T-helper 1 cell (primary cell): ENCODE results near the gene NECTIN2.
"Not testable (repeated sequence)": the region's sequence is repeated elsewhere in the genome, so short reads cannot be mapped to it uniquely, and the experiment has no call there.

ENCODE experiments used
- DNase-seq, 5 donors: peaks; one replicate each; pipeline ENCODE4 v3.0.0-alpha.2; 2012 to 2020

NECTIN2 gene

DNA sequence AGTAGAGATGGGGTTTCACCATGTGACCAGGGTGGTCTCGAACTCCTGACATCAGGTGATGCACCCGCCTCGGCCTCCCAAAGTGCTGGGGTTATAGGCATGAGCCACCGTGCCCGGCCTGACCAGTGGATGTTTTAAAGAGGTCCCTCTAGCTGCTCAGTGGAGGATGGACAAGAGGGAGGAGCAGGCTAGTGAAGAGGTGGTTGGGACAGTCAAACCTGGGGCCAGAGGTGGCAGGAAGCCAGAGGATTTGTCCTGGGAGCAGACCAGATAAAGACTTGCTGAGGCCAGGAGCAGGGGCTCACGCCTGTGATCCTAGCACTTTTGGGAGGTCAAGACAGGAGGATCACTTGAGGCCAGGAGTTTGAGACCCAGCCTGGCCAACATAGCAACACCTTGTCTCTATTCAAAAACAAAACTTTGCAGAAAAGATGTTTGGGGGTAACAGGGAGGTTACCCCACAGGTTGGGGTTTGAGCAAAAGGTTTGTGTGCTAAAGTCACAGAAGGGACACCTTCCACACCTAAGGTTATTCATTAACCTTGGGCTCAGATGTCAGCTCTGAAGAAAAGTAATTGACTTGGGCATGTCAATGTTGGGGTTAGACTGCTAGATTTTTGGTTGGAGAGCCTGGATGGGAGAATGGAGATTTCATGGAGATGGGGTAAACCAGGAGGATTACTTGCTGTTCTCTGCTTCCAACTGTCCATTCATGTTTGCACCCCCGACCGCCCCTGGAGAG, 28.2 kb upstream of the NECTIN2 start:
- DNase-seq = no peak

DNA sequence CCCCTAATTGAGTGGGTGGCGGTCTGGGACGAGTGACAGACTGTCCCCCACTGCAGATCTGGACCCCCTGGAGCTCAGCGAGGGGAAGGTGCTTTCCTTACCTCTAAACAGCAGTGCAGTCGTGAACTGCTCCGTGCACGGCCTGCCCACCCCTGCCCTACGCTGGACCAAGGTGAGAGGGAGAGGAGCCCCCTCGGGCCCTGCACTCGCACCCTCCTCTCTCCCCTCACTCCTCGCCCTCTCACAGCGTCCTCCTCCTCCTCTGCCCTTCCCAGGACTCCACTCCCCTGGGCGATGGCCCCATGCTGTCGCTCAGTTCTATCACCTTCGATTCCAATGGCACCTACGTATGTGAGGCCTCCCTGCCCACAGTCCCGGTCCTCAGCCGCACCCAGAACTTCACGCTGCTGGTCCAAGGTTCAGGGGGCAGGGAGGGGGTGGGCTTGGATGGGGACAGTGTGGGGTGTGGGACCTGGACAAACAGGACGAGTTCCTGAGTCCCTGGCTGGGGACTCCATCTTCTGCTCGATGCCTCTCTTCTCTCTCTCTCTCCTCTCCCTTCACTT, 27.5 kb upstream of the NECTIN2 start:
- no peak for DNase-seq

DNA sequence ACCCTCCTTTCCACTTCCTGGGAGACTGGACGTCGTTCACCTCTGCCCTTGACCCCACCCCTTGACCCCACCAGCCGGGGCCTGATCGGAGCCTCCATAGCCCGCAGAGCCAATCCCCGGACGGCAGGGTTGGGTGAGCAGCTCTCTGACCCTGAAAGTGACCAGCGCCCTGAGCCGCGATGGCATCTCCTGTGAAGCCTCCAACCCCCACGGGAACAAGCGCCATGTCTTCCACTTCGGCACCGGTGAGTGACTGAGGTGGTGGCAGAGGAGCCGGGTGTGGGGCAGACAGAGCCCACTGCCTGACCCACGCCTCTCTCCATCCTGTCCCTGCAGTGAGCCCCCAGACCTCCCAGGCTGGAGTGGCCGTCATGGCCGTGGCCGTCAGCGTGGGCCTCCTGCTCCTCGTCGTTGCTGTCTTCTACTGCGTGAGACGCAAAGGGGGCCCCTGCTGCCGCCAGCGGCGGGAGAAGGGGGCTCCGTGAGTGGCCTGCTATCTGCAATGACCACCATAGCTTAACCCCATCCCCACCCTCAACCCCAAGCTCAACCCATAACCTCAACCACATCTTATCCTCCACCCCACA, 26.8 kb upstream of the NECTIN2 start:
- no peak for DNase-seq

DNA sequence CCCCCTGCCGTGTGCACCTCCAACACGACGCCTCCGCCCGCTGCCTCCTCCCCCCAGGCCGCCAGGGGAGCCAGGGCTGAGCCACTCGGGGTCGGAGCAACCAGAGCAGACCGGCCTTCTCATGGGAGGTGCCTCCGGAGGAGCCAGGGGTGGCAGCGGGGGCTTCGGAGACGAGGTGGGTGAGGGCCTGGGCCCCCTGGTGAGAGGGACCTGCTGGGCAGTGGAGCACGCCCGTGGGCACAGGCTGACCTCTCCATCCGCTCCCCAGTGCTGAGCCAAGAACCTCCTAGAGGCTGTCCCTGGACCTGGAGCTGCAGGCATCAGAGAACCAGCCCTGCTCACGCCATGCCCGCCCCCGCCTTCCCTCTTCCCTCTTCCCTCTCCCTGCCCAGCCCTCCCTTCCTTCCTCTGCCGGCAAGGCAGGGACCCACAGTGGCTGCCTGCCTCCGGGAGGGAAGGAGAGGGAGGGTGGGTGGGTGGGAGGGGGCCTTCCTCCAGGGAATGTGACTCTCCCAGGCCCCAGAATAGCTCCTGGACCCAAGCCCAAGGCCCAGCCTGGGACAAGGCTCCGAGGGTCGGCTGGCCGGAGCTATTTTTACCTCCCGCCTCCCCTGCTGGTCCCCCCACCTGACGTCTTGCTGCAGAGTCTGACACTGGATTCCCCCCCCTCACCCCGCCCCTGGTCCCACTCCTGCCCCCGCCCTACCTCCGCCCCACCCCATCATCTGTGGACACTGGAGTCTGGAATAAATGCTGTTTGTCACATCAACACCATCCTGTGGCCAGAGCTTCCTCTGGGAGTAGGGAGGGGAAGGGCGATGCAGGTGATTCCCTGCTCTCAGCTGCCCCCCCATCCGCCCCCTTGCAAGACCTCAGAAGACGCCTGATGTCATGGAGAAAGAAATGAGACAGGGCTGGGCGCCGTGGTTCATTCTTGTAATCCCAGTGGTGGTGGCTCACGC, 25.2 kb upstream of the NECTIN2 start:
- DNase-seq = no peak

DNA sequence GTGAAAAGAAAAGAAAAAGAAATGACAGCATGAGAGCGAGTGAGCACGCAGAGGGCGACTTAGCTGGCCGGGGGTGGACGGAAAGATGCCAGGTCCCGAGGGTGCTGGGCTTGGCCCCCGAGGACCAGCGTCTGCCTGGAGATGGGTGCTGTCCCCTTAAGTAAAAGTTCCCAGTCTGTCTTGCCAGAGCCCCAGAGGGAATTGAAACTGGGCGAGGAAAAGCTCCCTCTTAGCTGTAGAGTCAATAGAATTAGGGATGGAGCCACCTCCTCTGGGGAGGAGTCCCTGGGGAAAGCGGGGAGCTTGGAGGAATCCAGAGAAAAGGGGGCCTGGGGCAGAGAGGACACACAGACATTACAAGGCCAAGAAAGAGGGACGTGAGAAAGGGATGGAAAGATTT, 23.9 kb upstream of the NECTIN2 start:
- DNase-seq = no peak

DNA sequence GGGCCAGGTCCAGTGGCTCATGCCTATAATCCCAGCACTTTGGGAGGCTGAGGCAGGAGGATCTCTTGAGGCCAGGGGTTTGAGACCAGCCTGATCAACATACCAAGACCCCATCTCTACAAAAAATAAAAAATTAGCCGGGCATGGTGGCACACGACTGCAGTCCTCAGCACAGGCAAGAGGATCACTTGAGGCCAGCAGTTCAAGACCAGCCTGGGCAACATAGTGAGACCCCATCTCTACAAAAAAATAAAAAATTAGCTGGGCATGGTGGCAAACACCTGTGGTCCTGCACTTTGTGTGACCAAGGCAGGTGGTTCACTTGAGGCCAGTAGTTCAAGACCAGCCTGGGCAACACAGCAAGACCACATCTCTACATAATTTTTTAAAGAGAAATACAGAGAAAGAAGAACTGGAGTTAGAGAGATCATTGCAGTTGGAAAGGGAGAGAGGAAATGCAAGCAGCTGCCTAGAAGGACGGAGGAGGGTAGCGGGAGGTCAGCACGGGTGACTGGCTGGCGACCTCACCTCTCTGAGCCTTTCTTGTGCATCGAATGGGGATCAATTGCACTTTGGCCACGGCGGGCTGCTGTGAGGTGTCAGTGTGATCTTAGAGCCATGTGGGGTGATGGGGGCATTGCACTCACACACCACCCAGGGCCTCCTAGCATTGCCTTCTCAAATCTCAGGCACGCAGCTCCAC, 23.3 kb upstream of the NECTIN2 start:
- no peak for DNase-seq

DNA sequence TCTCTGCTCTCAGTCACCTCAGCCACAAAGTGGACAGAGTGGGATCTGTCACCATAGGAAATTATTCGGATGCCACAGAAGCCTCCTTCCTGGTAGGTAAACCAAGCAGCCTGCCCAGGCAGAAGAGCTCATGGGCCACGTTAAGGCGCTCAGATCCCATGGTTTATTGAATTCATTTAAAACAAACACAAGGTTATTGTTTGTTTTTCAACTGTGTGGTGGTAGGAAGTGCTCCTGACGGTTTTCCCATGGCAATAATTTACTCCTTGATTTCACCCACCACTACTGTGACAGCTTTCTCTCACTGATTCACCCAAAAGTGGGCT, 22.8 kb upstream of the NECTIN2 start:
- no peak for DNase-seq

DNA sequence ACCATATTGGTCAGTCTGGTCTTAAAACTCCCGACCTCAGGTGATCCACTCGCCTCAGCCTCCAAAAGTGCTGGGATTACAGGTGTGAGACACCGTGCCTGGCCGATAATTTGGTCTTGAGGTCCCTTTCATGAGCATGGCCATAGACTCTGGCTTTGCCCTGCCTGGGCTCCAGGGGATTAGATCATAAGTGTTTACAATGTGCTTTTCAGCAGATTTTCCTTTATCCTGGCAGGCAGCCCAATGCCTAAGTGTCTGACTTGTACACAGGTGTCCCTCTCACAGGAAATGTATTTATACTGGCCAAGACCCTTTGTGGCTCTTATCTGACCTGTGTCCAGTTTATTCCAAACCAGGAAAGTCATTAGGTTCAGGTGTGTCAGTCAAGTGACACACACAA, 21.3 kb upstream of the NECTIN2 start:
- DNase-seq = no peak

DNA sequence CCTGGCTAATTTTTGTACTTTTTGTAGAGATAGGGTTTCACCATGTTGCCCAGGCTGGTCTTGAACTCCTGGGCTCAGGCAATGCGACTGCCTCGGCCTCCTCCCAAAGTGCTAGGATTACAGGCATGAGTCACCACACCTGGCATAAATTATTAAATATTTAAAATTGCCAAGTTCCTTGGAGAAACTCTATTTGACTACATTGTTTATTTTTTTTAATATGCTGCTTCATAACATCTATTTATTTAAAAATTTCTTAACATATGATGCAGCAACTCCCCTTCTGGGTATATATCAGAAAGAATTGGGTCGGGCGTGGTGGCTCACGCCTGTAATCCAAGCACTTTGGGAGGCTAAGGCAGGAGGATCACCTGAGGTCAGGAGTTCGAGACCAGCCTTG, 13.2 kb upstream of the NECTIN2 start:
- DNase-seq = not testable (repeated sequence)

DNA sequence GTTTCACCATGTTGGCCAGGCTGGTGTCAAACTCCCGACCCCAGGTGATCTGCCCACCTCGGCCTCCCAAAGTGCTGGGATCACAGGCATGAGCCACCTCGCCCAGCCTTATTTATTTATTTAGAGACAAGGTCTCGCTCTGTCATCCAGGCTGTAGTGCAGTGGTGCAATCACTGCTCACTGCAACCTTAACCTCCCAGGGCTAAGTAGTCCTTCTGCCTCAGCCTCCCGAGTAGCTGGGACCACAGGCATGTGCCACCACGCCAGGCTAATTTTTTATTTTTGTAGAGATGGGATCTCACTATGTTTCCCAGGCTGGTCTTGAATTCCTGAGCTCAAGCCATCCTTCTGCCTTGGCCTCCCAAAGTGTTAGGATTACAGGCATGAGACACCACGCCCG, 11.7 kb upstream of the NECTIN2 start:
- not testable (repeated sequence) for DNase-seq

DNA sequence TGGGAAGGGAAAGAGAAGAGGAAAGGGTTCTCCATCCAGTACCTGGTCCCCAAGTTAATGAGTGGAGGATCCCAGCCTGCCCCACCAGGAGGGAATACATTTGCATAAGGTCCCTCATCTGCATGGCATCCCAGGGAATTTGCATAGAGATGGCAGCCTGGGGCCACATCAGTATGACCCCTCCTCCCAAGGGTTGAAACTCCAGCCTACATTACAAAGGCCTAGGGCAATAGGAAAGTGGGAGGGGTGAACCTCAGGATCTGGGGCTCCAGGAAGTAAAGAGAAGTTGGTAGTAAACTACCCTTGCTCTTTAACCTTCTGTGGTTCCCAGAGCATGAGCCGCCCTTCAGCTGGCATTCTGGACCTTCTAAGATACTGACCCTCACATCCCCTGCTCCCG, 6.8 kb upstream of the NECTIN2 start:
- DNase-seq = no peak

DNA sequence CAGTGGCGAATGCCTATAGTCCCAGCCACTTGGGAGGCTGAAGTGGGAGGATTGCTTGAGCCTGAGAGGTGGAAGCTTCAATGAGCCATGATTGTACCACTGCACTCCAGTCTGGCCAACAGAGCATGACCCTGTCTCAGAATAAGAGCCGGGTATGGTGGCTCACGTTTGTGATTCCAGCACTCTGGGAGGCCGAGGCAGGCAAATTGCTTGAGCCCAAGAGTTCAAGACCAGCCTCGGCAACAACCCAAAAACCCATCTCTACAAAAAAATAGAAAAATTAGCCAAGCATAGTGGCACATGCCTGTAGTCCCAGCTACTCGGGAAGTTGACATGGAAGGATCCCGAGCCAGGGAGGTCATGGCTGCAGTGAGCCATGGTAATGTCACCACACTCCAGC, 5.3 kb upstream of the NECTIN2 start:
- DNase-seq = no peak

DNA sequence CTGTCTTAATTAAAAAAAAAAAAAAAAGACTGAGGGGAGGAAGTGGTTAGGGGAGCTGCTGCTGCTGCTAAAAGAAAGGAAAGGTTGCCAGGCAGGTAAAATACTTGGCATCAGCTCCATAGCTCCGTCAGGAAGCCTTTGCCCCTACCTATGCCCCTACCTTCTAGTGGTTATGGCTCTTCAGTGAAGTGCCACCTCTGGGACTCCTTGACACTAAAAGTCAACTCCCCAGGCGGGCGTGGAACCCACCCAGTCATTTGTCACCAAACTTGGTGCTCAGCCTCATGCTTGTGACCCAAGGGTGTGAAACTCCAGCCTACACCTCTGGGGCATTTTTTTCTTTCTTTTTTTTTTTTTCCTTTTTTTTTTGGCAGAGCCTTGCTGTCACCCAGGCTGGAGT, 4.9 kb upstream of the NECTIN2 start:
- no peak for DNase-seq

DNA sequence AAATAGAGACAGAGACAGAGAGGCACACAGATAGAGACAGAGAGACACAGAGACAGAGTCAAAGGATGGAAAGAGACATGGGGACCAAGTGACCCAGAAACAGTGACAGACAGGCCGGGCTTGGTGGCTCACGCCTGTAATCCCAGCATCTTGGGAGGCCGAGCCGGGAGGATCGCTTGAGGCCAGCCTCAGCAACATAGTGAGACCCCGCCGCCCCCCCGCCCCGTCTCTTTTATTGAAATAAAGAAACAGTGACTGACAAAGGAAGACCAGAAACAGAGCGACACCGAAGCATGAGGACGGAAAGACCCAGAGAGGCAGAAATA, 848 bp upstream of the NECTIN2 start:
- no peak for DNase-seq

DNA sequence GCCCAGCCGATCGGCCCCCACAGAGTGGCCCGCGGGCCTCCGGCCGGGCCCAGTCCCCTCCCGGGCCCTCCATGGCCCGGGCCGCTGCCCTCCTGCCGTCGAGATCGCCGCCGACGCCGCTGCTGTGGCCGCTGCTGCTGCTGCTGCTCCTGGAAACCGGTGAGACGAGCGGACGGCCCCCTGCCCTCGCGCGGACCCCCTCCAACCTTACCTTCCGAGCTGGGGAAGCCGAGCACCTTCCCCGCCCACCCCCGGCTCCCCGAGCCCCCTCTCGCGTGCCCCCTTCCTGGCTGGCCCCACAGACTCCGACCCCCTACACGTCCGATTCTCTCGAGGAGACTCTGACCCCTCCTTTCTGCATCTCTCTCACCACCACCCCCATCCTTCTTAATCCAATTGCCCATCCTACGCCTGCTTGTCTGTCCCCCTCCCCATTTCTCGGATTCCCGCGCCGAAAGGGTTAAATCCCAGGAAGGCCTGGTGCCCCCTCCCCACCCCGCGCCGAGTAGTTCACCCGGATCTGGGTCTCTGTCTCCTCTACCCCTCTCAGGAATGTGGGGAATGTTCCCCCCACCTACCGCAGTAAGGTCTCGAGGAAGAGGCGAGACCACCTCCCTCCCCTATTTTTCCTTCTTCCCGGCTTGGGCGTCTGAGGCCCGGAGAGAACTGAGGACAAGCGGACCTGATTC, 502 bp downstream of the NECTIN2 start:
- DNase-seq = no peak

DNA sequence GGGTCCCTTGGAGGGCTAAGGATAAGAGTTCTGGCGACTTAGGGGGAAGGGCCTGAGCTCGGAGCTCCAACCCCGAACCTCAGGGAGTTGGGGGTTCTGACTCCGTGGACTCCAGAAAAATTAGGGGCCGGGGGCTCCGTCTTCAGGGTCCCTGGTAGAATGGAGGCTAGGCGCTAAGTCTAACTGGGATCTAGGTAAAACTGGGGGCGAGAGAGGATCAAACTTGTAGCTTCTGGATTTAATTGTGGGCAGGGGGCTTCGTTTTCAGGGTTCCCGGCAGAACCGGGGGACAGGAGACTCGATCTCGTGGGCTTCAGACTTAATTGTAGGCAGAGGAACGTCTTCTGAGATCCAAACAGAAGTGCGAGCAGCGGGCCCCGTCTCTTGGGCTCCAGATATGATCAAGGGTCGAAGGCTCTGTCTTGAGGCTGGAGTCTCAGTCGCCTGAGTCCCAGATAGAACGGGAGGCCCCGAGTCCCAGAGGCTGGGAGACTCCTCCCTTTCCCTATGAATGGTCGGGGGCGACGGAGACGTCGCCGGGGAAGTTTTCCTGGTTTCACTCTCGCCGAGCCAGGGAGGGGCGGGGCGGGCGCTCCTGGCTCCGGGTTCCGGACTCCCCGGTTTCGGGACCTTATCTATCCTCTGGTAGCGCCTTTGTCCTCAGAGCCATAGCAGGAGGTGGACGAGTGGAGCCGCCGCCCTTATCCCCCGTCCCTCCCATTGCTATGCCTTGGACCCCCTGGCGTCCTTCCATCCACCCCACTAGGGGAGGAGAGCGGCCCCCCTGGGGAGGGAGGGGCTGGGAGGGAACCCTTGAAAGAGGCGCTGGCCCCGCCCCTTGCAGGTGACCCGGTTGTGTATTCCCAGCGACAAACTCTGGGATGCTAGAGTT, 1.3 kb downstream of the NECTIN2 start:
- no peak for DNase-seq

DNA sequence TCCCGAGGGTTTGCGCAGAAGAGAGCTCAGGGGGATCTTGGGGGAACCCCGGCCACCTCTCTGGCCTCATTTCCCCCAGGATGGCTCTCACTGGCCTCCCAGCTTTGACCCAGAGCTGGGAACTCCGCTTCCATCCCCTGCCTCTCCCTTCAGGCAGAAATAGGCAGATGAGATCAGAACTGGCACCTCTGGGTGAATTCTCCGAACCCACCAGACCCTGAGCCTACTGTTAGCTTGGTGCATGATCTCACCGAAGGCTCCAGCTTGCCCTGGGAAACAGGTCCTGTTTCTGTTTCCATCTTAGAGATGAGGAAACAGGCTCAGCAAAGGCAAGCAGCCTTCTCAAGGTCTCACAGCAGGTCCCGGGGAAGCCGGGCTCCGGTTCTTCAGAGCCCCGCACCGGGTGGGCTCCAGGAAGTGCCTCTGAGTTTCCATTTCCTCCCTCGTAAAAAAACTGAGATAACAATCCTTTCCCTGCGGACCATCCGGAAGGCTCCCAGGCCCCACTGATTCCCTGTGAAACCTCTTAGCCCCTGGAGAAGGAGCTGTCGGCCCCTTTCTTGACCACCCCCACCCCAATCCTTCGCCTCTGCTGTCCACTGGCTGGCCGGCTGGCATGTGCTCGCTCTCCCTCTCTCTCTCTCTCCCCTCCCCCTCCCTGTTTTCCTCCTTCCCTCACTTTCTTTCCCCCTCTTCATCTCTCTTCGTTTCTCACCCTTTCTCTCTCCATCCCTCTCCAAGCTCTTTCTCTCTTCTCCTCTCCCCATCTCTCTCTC, 2.1 kb downstream of the NECTIN2 start:
- no peak for DNase-seq

DNA sequence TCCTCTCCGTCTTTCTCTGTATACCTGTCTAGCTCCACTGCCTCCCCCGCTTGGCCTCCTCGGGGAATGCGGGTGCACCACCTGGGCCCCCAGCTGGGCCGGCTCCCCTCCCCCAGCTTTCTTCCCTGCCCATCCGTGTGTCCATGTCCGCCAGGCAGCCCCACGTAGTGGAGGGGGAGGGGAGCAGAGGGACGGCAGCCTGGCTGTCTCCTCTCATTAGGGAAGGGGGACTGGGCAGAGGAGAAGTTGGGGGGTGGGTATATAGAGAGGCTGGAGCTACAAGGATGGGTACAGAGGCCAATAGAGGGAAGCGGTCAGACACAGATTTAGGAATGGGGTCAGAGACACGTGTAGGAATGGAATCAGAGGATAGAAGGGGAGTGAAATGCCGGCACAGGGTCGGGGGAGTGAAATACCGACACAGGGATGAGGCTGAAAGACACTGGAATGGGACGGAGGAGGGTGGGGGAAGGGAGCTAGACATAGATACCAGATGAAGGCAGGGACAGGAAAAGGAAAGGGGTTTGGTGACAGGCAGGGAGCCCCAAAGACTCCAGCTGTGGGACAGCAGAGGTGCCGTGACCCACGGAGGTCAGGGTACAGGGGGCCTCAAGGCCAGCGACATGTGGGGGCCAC, 2.8 kb downstream of the NECTIN2 start:
- no peak for DNase-seq

DNA sequence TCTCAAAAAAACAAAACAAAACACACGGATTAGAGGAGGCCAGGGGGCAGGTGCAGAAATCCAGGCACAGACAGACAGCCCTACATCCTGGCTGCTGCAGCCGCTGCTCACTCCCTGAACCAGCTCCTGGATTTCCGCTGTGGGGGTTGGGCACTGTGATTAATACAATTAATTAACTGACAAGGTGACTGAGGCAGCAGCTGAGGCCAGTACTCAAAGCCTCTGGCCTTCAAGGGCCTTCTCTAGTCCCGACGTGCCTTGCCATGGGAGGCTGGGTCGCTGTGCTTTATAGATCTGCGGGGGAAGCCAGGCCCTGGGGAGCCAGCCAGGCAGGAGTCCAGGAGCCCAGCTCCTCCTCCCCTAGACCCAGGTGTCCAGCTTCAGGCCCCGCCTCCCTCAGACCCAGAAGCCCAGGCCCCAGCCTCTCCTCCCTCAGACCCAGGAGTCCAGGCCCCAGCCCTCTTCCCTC, 4.6 kb downstream of the NECTIN2 start:
- DNase-seq = no peak

DNA sequence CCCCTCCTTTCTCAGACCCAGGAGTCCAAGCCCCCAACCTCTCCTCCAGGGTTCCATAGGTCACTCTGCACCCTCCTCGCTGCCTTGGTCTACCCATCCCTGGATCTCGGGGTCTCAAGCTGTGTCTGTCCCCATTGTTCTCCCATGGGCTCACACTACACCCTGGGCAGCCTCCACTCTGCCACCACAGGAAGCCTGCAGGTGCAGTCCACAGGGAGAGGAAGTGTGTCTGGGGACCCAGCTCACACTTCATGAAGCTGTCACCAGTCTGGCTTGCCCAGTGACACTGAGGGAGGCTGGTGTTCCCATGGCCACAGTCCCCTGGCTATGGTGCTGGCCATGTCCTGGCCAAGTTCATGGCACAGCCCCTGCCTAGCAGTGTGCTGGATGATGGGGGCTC, 5.3 kb downstream of the NECTIN2 start:
- no peak for DNase-seq
